SU-DHL-6 (cell line): Measurements from ENCODE around the gene WNT11.
A peak's percentile ranks its signal among the peaks of the same experiment; 100 is the strongest.

Experiments used
- H2AFZ ChIP-seq: fragments of 200-600 bp; sonication (generic); 2 replicates; pipeline ENCODE4 v1.6.1; 2014; ENCODE audit warnings: low read depth, mild to moderate bottlenecking, moderate library complexity, mixed read lengths, antibody characterized with exemption, low read length; ENCODE audit not compliant: severe bottlenecking
- H3F3A ChIP-seq: fragments of 200-600 bp; shearing (Covaris generic); 2 replicates; pipeline ENCODE4 v1.6.0; 2016; ENCODE audit warnings: antibody characterized with exemption, mild to moderate bottlenecking; ENCODE audit not compliant: insufficient read depth
- H3K27ac ChIP-seq: fragments of 200-600 bp; sonication (generic); 2 replicates; pipeline ENCODE4 v1.5.1; 2016; ENCODE audit warnings: low read depth, mild to moderate bottlenecking, low read length, moderate library complexity, mixed read lengths
- H3K27me3 ChIP-seq: fragments of 200-600 bp; sonication (generic), shearing (Covaris generic); 2 replicates; pipeline ENCODE4 v1.6.0; 2014; ENCODE audit warnings: mild to moderate bottlenecking, low read length
- H3K36me3 ChIP-seq: fragments of 200-600 bp; sonication (generic); 2 replicates; pipeline ENCODE4 v1.6.1; 2014; ENCODE audit warnings: mild to moderate bottlenecking, low read length, mixed read lengths
- H3K4me2 ChIP-seq: fragments of 300-600, 200-600 bp; shearing (Covaris generic), sonication (generic); 2 replicates; pipeline ENCODE4 v1.6.0; 2014; ENCODE audit warnings: low read length, low read depth, mild to moderate bottlenecking; ENCODE audit not compliant: poor library complexity, severe bottlenecking
- H3K4me3 ChIP-seq: fragments of 200-600 bp; sonication (generic); 2 replicates; pipeline ENCODE4 v1.5.1; 2014; ENCODE audit warnings: antibody characterized with exemption, low read length, mild to moderate bottlenecking, mixed read lengths; ENCODE audit not compliant: insufficient read depth, poor library complexity, severe bottlenecking
- H3K79me2 ChIP-seq: fragments of 200-600 bp; sonication (generic); 2 replicates; pipeline ENCODE4 v1.6.1; 2014; ENCODE audit warnings: mild to moderate bottlenecking, low read length, moderate library complexity; ENCODE audit not compliant: insufficient read depth
- H3K9ac ChIP-seq: fragments of 200-600 bp; sonication (generic); 2 replicates; pipeline ENCODE4 v1.7.0; 2014; ENCODE audit warnings: mild to moderate bottlenecking, low read length
- H3K9me2 ChIP-seq: fragments of 200-600 bp; sonication (generic); replicated peaks from 2 replicates; pipeline ENCODE4 v1.6.1; 2014; ENCODE audit warnings: low read length; ENCODE audit not compliant: insufficient read depth
- H3K9me3 ChIP-seq: fragments of 200-600 bp; sonication (generic); 2 replicates; pipeline ENCODE4 v1.6.1; 2014; ENCODE audit warnings: low read length, mixed read lengths; ENCODE audit not compliant: insufficient read depth
- H4K20me1 ChIP-seq: fragments of 200-600 bp; sonication (generic); 2 replicates; pipeline ENCODE4 v1.6.1; 2014; ENCODE audit warnings: low read depth, mild to moderate bottlenecking, antibody characterized with exemption, low read length, moderate library complexity, mixed read lengths
- CTCF ChIP-seq: fragments of 200-600 bp; sonication (generic); IDR thresholded peaks from one replicate; pipeline ENCODE4 v1.5.1; 2017; ENCODE audit warnings: antibody characterized with exemption, mild to moderate bottlenecking, low read length, moderate library complexity; ENCODE audit not compliant: insufficient read depth, poor library complexity, severe bottlenecking
- EZH2phosphoT487 ChIP-seq: fragments of 200-600 bp; sonication (generic), shearing (Covaris generic); conservative IDR thresholded peaks from 2 replicates; pipeline ENCODE4 v1.6.1; 2018; ENCODE audit warnings: mild to moderate bottlenecking, antibody characterized with exemption, low read length, moderate library complexity, mixed read lengths

WNT11 gene

GRCh38 chr11:76206327-76207081, at the start of gene WNT11:
Gene WNT11, minus strand, starts transcription at chr11:76206502. Its CDS starts 95 bp downstream, at chr11:76206407.
- peak within 1 kb of the TSS; percentile 37 for H3K4me3 ChIP-seq
- H3K9ac ChIP-seq = no peak within 1 kb of the TSS
- no peak within 1 kb of the TSS for H3K27ac ChIP-seq
- no peaks in the 10 kb centered on the region for H3K9me3 ChIP-seq
- no peaks in the 10 kb centered on the region for H3K27me3 ChIP-seq
- no peaks in the 10 kb centered on the region for H3K36me3 ChIP-seq
- H2AFZ ChIP-seq = no peak within 1 kb of the TSS
- H3K79me2 ChIP-seq = no peaks in the 10 kb centered on the region
- TF ChIP-seq EZH2phosphoT487 = no peak
- no peak for TF ChIP-seq CTCF
- H4K20me1 ChIP-seq = no peaks in the 10 kb centered on the region
- no peaks in the 10 kb centered on the region for H3F3A ChIP-seq
- H3K9me2 ChIP-seq = no peaks in the 10 kb centered on the region
- peak within 1 kb of the TSS; percentile 76 for H3K4me2 ChIP-seq

- no peak overlapping the region for H3K9ac ChIP-seq
- TF ChIP-seq EZH2phosphoT487 = no peak
- TF ChIP-seq CTCF = no peak
- H3K27me3 ChIP-seq = no peaks in the 10 kb centered on the region
- no peaks in the 10 kb centered on the region for H3K79me2 ChIP-seq
- H3K9me3 ChIP-seq = peaks cover 17% of the 10 kb centered on the region; the same call in 1 of the 2 replicates
- no peak overlapping the region for H3K4me2 ChIP-seq
- no peak overlapping the region for H3K4me3 ChIP-seq
- no peaks in the 10 kb centered on the region for H3K9me2 ChIP-seq
- no peaks in the 10 kb centered on the region for H3F3A ChIP-seq
- no peaks in the 10 kb centered on the region for H3K36me3 ChIP-seq
- H2AFZ ChIP-seq = no peak overlapping the region
- H3K27ac ChIP-seq = no peak overlapping the region
- H4K20me1 ChIP-seq = no peaks in the 10 kb centered on the region
Observed at GRCh38 chr11:76253416-76253815, 47.1 kb upstream of the WNT11 start.

- Histone ChIP-seq H3K27ac (no peak overlapping the region), H3K27me3 (no peaks in the 10 kb centered on the region)
Observed at GRCh38 chr11:76252631-76253070, 46.3 kb upstream of the WNT11 start.

More at GRCh38 chr11:76252631-76253070, 46.3 kb upstream of the WNT11 start:
- H3F3A ChIP-seq = no peaks in the 10 kb centered on the region
- H3K9me2 ChIP-seq = no peaks in the 10 kb centered on the region
- H3K36me3 ChIP-seq = no peaks in the 10 kb centered on the region
- no peak overlapping the region for H3K9ac ChIP-seq
- H2AFZ ChIP-seq = no peak overlapping the region
- no peaks in the 10 kb centered on the region for H3K79me2 ChIP-seq
- H3K4me2 ChIP-seq = no peak overlapping the region
- TF ChIP-seq CTCF (no peak), EZH2phosphoT487 (no peak)
- no peak overlapping the region for H3K4me3 ChIP-seq
- no peaks in the 10 kb centered on the region for H4K20me1 ChIP-seq
- H3K9me3 ChIP-seq = peaks cover 17% of the 10 kb centered on the region; the same call in 1 of the 2 replicates
